ENCODE results near the gene MYL1. TPM values are rescaled to one million over a fixed set of nuclear protein-coding genes. Genes with fewer than 3 reads are reported as not detected.

The MYL1 gene
- total and polyA plus RNA-seq, 2 of the 4 experiments (the other 2 are of a cell fraction), result not detected

DNA sequence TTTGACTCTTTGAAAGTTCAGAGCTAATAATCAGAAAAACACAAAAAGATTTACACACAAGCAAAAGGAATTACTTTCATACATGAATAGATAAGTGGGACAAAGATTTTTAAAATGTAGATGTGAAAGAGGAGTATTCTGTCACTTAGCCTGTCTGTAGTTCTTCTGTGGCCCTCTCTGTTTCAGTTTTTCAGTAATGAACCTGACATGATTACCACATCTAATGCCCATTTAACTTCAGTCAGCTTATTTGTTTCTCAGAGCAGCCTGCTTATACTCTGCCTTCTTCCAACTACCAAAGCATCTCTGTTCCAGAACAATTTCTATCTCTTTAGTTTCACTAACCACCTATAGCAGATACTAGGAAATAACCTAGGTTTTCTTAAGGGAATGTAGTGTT is 55.3 kb downstream of the MYL1 start:
- BruUV-seq (replicated peaks), result no TSS peak
- Histone ChIP-seq H3K9me3 (ENCODE audit: control insufficient read depth, insufficient read depth, low read length) (0 out of 2 replicates have a peak, but pooled peaks cover 2% of the 10 kb centered on the region), H2AK5ac (ENCODE audit: low read depth, low read length) (no peak overlapping the region), H3K23ac (ENCODE audit: low read depth, low read length) (no peak overlapping the region), H3K14ac (replicated peaks; ENCODE audit: low read depth, low read length) (no peak overlapping the region), H3K79me1 (ENCODE audit: low read depth in 1 of 2, low read length in 2 of 2) (no peaks in the 10 kb centered on the region), H4K20me1 (ENCODE audit: insufficient read depth, low read length) (no peaks in the 10 kb centered on the region), H3K9me1 (ENCODE audit: insufficient read depth, low read length) (no peaks in the 10 kb centered on the region), H2BK120ac (ENCODE audit: low read depth, low read length) (no peak overlapping the region), H3K9ac (ENCODE audit: low read depth, low read length) (no peak overlapping the region), H4K91ac (ENCODE audit: insufficient read depth, low read depth, low read length) (no peak overlapping the region), H2AFZ (replicated peaks; ENCODE audit: low read length, poor library complexity) (no peak overlapping the region), H3K4me1 (ENCODE audit: control insufficient read depth, insufficient read depth, low read length) (no peaks in the 10 kb centered on the region), H3K36me3 (ENCODE audit: control insufficient read depth, insufficient read depth, low read length) (no peaks in the 10 kb centered on the region), H3K27ac (ENCODE audit: insufficient read depth, low read length) (no peak overlapping the region), H3K18ac (ENCODE audit: low read depth, low read length) (no peak overlapping the region), H2BK20ac (ENCODE audit: low read depth, low read length) (no peak overlapping the region), H3K4ac (ENCODE audit: low read depth, low read length) (no peak overlapping the region), H3K56ac (ENCODE audit: extremely low read depth, insufficient read depth, low read length) (no peak overlapping the region), H2BK5ac (ENCODE audit: low read depth, low read length, poor library complexity, severe bottlenecking) (no peak overlapping the region), H2BK15ac (ENCODE audit: low read depth, low read length) (no peak overlapping the region), H3K4me2 (ENCODE audit: low read depth, low read length) (no peak overlapping the region), H2AK9ac (replicated peaks; ENCODE audit: low read depth, low read length, poor library complexity) (no peak overlapping the region), H4K8ac (ENCODE audit: low read depth in 2 of 2, low read length in 2 of 2) (no peak overlapping the region), H3K4me3 (ENCODE audit: insufficient read depth, low read depth, low read length) (no peak overlapping the region), H3K27me3 (ENCODE audit: control insufficient read depth, insufficient read depth, low read length) (no peaks in the 10 kb centered on the region), H4K5ac (ENCODE audit: low read depth, low read length) (no peak overlapping the region)
- no peak for TF ChIP-seq MXI1 (IDR thresholded peaks at IDR 0.05; ENCODE audit: borderline replicate concordance, low read depth, low read length)
- no peak for TF ChIP-seq RAD21 (IDR thresholded peaks at IDR 0.05; ENCODE audit: low read length)
- ChIA-PET POLR2A (ENCODE audit: unreplicated experiment) (no interaction called here), CTCF (no interaction called here)
- intact Hi-C loops (cut with micrococcal nuclease) (no loop called here), dilution Hi-C loops (cut with HindIII; ENCODE audit: low sequenced_read_pairs, unreplicated experiment) (no loop called here), in situ Hi-C loops (cut with MboI; ENCODE audit: low sequenced_read_pairs) (no loop called here)
- DNase-seq (no peak), ATAC-seq (ENCODE audit: low read depth) (no peak)

Data from IMR-90 (cell line).